Suprapubic skin (tissue), 4 donors: ENCODE data around the gene UVSSA. TPM values are rescaled to one million over a fixed set of nuclear protein-coding genes. Genes with fewer than 3 reads are reported as not detected.

Experiments used
- DNase-seq, 2 donors: peaks; one replicate each; pipeline ENCODE4 v3.0.0-alpha.2; 2019; ENCODE audit warnings: low spot score in 2 of 2
- H3K27ac ChIP-seq: fragments of 200-600 bp; sonication (generic); one replicate; pipeline ENCODE4 v1.5.1; 2019
- H3K27me3 ChIP-seq: fragments of 200-600 bp; sonication (generic); one replicate; pipeline ENCODE4 v1.5.1; 2019
- H3K36me3 ChIP-seq: fragments of 200-600 bp; sonication (generic); one replicate; pipeline ENCODE4 v1.5.1; 2019
- H3K4me1 ChIP-seq: fragments of 200-600 bp; sonication (generic); one replicate; pipeline ENCODE4 v1.5.1; 2019
- H3K4me3 ChIP-seq: fragments of 200-600 bp; sonication (generic); one replicate; pipeline ENCODE4 v1.5.1; 2019; ENCODE audit warnings: mild to moderate bottlenecking
- H3K9me3 ChIP-seq: fragments of 200-600 bp; sonication (generic); one replicate; pipeline ENCODE4 v1.5.1; 2019
- EP300 ChIP-seq: sonication (generic); formaldehyde crosslinking; IDR thresholded peaks from one replicate; pipeline ENCODE4 v1.6.1; 2017; ENCODE audit warnings: antibody characterized with exemption
- POLR2A ChIP-seq, 2 donors: fragments of 450-650 bp; IDR thresholded peaks; one replicate each; pipeline ENCODE4 v1.6.1; 2017; ENCODE audit warnings: antibody characterized with exemption in 2 of 2, mild to moderate bottlenecking in 2 of 2, moderate library complexity in 2 of 2
- POLR2AphosphoS5 ChIP-seq, 3 donors: sonication (generic); formaldehyde crosslinking; IDR thresholded peaks; one replicate each; pipeline ENCODE4 v1.6.1; 2017; ENCODE audit warnings: antibody characterized with exemption in 3 of 3
- WGBS: methylation state at CpG from one replicate; pipeline ENCODE4 v1.1.5; 2018; 5-methylcytosine and 5-hydroxymethylcytosine counted together
- total RNA-seq, 4 donors: library from RNA; depleted of rRNA; stranded (reverse); fragments of >200 nt; gene quantifications; one replicate each; pipeline ENCODE4 v1.1.0, GENCODE V29; 2016
- TF ChIP-seq, protein P1 (sequence below), 2 donors: fragments of 200-600 bp in 1 of 2; fragments of 450-650 bp in 1 of 2; sonication (generic) in 1 of 2; IDR thresholded peaks; one replicate each; pipeline ENCODE4 v1.5.1; 2016 to 2019; ENCODE audit warnings: antibody characterized with exemption in 2 of 2, mild to moderate bottlenecking in 1 of 2, moderate library complexity in 1 of 2

The UVSSA gene
- total RNA-seq, 4 donors from 2014 or later, result 16.2 to 107 (median 24.9) TPM

DNA sequence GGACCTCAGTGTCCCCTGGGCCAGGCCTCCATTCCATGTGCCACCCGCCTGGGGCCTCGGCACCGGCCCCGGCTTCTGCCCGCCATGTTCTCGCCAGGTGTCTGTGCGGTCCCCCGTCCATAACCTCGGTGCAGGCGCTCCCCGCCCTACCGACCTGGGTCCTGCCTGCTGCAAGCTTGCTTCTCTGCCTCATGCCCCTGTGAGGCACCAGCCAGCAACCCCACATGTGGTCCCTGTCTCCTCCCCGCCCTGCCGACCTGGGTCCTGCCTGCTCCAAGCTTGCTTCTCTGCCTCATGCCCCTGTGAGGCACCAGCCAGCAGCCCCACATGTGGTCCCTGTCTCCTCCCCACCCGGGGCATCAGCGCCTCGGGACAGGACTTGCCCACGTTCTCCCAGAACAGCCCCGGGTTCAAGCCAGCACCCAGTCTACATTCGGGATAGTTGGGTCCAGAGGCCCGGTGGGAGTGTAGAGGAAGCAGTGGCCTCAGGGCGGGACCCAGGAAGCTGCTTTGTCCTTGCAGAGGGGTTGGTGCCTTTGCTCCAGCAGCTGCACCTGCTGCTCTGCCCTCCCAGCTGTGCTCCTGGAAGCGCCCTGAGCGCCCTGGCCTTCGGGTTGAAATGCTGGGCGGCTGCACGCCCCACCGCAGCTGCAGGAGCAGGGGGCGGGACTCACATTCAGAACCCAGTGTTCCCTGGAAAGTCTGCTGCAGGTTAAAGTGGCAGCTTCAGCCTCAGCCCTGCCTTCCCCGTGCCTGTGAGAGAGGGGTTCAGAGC lies 20.1 kb upstream of the UVSSA start:
- WGBS, result 97% methylated on average over 25 of the region's 30 CpGs
- no peak for TF ChIP-seq POLR2AphosphoS5 (IDR thresholded peaks at IDR 0.05)
- TF ChIP-seq EP300, result no peak
- TF ChIP-seq POLR2A (IDR thresholded peaks at IDR 0.05), result no peak
- TF ChIP-seq, protein P1, sequence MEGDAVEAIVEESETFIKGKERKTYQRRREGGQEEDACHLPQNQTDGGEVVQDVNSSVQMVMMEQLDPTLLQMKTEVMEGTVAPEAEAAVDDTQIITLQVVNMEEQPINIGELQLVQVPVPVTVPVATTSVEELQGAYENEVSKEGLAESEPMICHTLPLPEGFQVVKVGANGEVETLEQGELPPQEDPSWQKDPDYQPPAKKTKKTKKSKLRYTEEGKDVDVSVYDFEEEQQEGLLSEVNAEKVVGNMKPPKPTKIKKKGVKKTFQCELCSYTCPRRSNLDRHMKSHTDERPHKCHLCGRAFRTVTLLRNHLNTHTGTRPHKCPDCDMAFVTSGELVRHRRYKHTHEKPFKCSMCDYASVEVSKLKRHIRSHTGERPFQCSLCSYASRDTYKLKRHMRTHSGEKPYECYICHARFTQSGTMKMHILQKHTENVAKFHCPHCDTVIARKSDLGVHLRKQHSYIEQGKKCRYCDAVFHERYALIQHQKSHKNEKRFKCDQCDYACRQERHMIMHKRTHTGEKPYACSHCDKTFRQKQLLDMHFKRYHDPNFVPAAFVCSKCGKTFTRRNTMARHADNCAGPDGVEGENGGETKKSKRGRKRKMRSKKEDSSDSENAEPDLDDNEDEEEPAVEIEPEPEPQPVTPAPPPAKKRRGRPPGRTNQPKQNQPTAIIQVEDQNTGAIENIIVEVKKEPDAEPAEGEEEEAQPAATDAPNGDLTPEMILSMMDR (IDR thresholded peaks at IDR 0.05), result no peak
- Histone ChIP-seq H3K27ac (no peak overlapping the region), H3K9me3 (no peaks in the 10 kb centered on the region), H3K27me3 (no peaks in the 10 kb centered on the region), H3K36me3 (peaks cover 66% of the 10 kb centered on the region), H3K4me1 (peaks cover 19% of the 10 kb centered on the region), H3K4me3 (no peak overlapping the region)
- no peak for DNase-seq

DNA sequence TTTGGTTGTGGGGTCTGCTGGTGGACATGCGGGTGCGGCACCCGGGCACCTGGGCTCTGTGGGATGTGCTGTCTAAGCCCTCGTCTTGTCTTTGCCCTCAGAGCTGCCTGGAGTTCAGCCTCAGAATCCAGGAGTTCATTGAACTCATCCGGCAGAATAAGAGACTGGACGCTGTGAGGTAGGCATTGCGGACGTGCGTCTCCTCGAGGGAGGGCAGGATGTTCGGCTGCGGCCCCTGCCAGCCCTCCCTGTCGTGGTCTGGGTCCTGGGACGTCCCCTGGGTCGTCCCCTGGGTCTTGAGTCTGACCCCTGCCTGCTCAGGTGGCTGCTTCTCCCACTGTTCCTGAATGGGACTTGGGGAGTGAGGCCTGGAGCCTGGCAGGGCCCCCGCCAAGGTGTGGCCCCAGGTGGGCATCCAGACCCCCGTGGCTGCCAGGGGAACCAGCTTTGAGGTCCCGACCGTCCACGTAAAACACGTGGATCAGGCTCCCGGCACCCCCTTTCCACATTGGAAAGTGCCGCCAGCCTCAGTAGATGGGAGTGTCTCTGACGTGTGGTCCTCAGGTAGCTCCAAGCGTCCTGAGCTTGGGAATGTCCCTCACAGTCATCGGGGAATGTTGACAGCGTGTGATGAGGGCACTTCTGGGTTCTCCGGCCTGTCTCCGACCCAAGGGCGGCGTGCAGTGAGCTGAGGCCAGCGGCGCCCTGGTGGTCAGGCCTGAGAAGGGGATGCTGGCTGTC lies 19.3 kb upstream of the UVSSA start:
- TF ChIP-seq, protein P1 (IDR thresholded peaks at IDR 0.05), result no peak
- TF ChIP-seq EP300, result no peak
- no peak for TF ChIP-seq POLR2A (IDR thresholded peaks at IDR 0.05)
- Histone ChIP-seq H3K9me3 (no peaks in the 10 kb centered on the region), H3K4me3 (no peak overlapping the region), H3K27me3 (no peaks in the 10 kb centered on the region), H3K27ac (no peak overlapping the region), H3K4me1 (peaks cover 27% of the 10 kb centered on the region), H3K36me3 (peaks cover 61% of the 10 kb centered on the region)
- WGBS, result no CpG with 5 or more reads among the region's 33 CpGs
- no peak for DNase-seq

DNA sequence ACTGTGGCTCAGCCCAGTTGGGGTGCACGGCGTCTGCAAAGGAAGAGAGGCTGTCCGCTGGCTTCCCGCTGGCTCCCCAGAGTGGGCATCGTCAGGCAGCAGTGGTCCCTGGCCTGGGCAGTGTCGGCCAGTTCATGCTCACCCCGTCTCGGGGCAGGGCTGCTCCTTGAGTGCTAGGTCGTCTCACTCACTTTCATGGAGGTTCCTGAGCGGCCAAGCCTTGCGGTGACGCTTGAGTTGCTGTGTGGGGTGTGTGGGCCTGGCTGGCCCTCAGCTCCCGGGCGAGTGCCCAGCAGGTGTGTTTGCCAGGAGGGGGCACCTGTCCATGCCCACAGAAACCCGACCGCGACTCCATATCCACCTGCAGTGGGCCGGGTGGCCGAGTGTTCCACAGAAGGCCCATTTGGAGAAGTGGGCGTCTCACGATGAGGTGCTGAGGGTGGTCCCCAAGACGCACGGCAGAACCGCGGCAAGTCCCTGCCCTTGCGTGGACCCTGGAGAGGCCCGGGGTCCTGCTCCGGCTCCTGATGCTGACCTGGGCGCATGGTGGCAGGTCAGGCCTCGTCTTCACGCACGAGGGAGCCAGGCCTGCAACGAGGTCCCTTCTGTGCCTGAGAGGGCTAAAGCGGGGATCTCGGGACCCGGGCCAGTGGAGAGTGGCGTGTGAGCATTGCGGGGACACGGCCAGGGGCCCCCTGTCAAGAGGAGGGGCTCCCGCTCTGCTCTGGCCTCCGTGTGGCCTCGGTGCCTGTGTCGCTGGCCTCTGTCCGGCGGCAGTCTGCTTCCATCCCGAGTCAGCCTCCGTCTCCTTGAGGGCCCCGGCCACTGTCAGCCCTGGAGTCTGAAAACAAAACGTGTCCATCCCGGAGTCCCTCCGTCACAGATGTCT lies 18.5 kb upstream of the UVSSA start:
- DNase-seq, result peak in 1 of 2 donors; percentile 61
- peaks cover 65% of the 10 kb centered on the region for H3K36me3 ChIP-seq
- TF ChIP-seq, protein P1 (IDR thresholded peaks at IDR 0.05), result no peak
- no peak overlapping the region for H3K27ac ChIP-seq
- H3K4me1 ChIP-seq, result peaks cover 31% of the 10 kb centered on the region
- H3K9me3 ChIP-seq, result no peaks in the 10 kb centered on the region
- no peak overlapping the region for H3K4me3 ChIP-seq
- no peaks in the 10 kb centered on the region for H3K27me3 ChIP-seq
- WGBS, result 91% methylated on average over 17 of the region's 51 CpGs

DNA sequence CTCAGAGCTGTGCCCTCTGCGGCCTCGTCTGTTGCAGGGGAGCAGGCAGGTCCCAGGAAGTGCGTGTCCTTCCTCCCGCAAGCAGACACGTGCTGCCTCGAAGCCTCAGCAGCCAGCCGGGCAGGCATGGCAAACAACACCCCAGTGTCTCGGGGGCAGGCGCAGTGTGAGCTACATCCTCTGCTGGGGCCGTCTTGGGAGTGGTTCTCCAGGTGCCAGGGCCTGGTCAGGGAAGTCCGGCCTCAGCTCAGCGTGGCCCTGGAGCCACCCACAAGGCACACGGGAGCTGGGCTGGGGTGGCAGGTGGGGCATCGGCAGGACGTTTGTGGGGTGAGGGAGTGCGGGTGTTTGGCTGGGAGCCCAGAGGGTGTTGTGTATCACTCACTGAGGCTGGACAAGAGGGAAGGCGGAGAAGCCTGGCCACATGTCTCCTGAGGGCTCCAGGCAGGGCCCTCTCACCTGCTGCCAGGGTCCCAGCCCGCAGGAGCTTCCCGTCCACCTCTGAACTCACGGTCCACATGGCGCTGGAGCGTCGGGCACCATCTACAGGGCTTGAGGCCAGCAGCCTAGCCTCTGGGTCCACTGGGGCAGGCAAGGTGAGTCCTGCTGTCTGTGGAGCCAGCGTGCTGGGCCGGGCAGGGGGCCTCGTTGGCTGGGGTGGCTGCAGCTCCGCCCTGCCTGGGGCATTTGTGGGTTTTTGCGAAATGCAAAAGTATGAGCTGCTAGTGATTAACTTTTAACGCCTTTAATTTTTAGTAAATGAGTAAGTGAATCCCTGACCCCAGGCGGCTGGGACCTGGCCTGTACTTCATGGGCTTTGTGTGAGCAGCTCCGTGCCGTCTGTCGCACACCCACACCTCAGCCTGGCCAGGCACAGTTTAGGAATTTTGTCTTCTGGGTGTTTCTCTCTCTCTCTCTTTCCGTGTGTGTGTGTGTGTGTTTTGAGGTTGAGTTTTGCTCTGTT lies 17.3 kb upstream of the UVSSA start:
- Histone ChIP-seq H3K27ac (no peak overlapping the region), H3K36me3 (peaks cover 71% of the 10 kb centered on the region), H3K4me3 (no peak overlapping the region), H3K27me3 (no peaks in the 10 kb centered on the region), H3K4me1 (peaks cover 31% of the 10 kb centered on the region), H3K9me3 (no peaks in the 10 kb centered on the region)
- TF ChIP-seq EP300, result no peak
- TF ChIP-seq POLR2AphosphoS5 (IDR thresholded peaks at IDR 0.05), result no peak
- TF ChIP-seq, protein P1 (IDR thresholded peaks at IDR 0.05), result no peak
- TF ChIP-seq POLR2A (IDR thresholded peaks at IDR 0.05), result no peak
- WGBS, result 72% methylated on average over 19 of the region's 34 CpGs
- no peak for DNase-seq
